Endothelial cell of umbilical vein (primary cell): ENCODE results near the gene HOXB6. TPM values are rescaled to one million over a fixed set of nuclear protein-coding genes. Genes with fewer than 3 reads are reported as not detected.

Experiments
- BruUV-seq: library from RNA; stranded (reverse); fragments of 400-500 nt; replicated peaks from 2 replicates; lab custom pipeline; 2021; lab: Mats Ljungman, UMichigan
- CTCF ChIA-PET: fragments of 300-600, 350-600 bp; sonication (Branson Sonifier 250); formaldehyde crosslinking; loops from one replicate; lab custom pipeline; 2021; ENCODE audit warnings: antibody characterized with exemption, inconsistent platforms; lab: Charles Lee
- POLR2A ChIA-PET: fragments of 300-600, 350-600 bp; sonication (Branson Sonifier 250); formaldehyde crosslinking; loops from one replicate; lab custom pipeline; 2021; ENCODE audit warnings: antibody characterized with exemption, inconsistent platforms; lab: Charles Lee
- DNase-seq: peaks from one replicate; pipeline ENCODE4 v3.0.0-alpha.2; 2011; ENCODE audit warnings: low read depth, low spot score
- FAIRE-seq: peaks from 2 replicates; lab custom pipeline; 2011; peaks lifted over from hg19 to GRCh38; lab: Jason Lieb, UNC
- H2AFZ ChIP-seq: 2 replicates; pipeline ENCODE4 v1.6.0; 2012; ENCODE audit warnings: low read depth, low read length, control low read depth, inconsistent platforms
- H3K27ac ChIP-seq: 2 replicates; pipeline ENCODE4 v1.5.1; 2011; ENCODE audit warnings: low read depth, mild to moderate bottlenecking, control low read depth, low read length, moderate library complexity; ENCODE audit not compliant: insufficient read depth
- H3K27me3 ChIP-seq, 2 experiments: 2 replicates each; pipeline versions ENCODE4 v1.6.0 to v1.6.1; 2011; ENCODE audit warnings: low read length in 2 of 2, mixed read lengths in 1 of 2; ENCODE audit not compliant: control insufficient read depth in 2 of 2, insufficient read depth in 2 of 2
- H3K36me3 ChIP-seq, 2 experiments: 2 replicates in 1 of 2; 3 replicates in 1 of 2; pipeline ENCODE4 v1.5.1; 2011; ENCODE audit warnings: low read length in 2 of 2, mild to moderate bottlenecking in 1 of 2, moderate library complexity in 1 of 2; ENCODE audit not compliant: control insufficient read depth in 2 of 2, insufficient read depth in 2 of 2; ENCODE audit errors: extremely low read depth in 1 of 2
- H3K4me1 ChIP-seq: 3 replicates; pipeline ENCODE4 v1.5.1; 2011; ENCODE audit warnings: mild to moderate bottlenecking, low read length; ENCODE audit not compliant: control insufficient read depth, insufficient read depth; ENCODE audit errors: extremely low read depth
- H3K4me2 ChIP-seq: 2 replicates; pipeline ENCODE4 v1.6.1; 2011; ENCODE audit warnings: low read length, control low read depth, mixed read lengths; ENCODE audit not compliant: insufficient read depth
- H3K4me3 ChIP-seq, 3 experiments: fragments of 200-600 bp in 1 of 3; sonication (generic), shearing (Covaris generic) in 1 of 3; replicated peaks in 1 of 3; 2 replicates each; pipeline ENCODE4 v1.5.1; 2011 to 2016; ENCODE audit warnings: control low read depth in 3 of 3, low read length in 3 of 3, mild to moderate bottlenecking in 2 of 3, inconsistent platforms in 1 of 3, low read depth in 1 of 3, moderate library complexity in 1 of 3; ENCODE audit not compliant: insufficient read depth in 1 of 3
- H3K79me2 ChIP-seq: 2 replicates; pipeline ENCODE4 v1.6.0; 2012; ENCODE audit warnings: low read length, inconsistent platforms; ENCODE audit not compliant: control insufficient read depth, insufficient read depth
- H3K9ac ChIP-seq: replicated peaks from 2 replicates; pipeline ENCODE3; 2011; ENCODE audit warnings: low read length, control low read depth; ENCODE audit not compliant: insufficient read depth; ENCODE audit errors: extremely low read depth
- H3K9me1 ChIP-seq: replicated peaks from 3 replicates; pipeline ENCODE4 v1.6.0; 2011; ENCODE audit warnings: mild to moderate bottlenecking, low read length; ENCODE audit not compliant: control insufficient read depth, insufficient read depth; ENCODE audit errors: extremely low read depth
- H3K9me3 ChIP-seq: replicated peaks from 2 replicates; pipeline ENCODE4 v1.5.1; 2012; ENCODE audit warnings: low read length, inconsistent platforms; ENCODE audit not compliant: control insufficient read depth, insufficient read depth
- H4K20me1 ChIP-seq: replicated peaks from 2 replicates; pipeline ENCODE3; 2011; ENCODE audit warnings: mild to moderate bottlenecking, low read length; ENCODE audit not compliant: control insufficient read depth, insufficient read depth; ENCODE audit errors: extremely low read depth
- EZH2 ChIP-seq: IDR thresholded peaks from 2 replicates; pipeline ENCODE4 v1.6.1; 2012; ENCODE audit warnings: borderline replicate concordance, low read depth, mild to moderate bottlenecking, moderate library complexity, low read length, inconsistent platforms; ENCODE audit not compliant: severe bottlenecking
- FOS ChIP-seq: IDR thresholded peaks from 2 replicates; pipeline ENCODE4 v1.6.1; 2011; ENCODE audit warnings: mild to moderate bottlenecking, low read length, moderate library complexity, borderline replicate concordance; ENCODE audit not compliant: insufficient read depth
- GATA2 ChIP-seq: IDR thresholded peaks from 2 replicates; pipeline ENCODE4 v1.7.0; 2011; ENCODE audit warnings: low read depth, mild to moderate bottlenecking, moderate library complexity, mixed read lengths, low read length; ENCODE audit not compliant: insufficient read length, insufficient read depth
- JUN ChIP-seq: IDR thresholded peaks from 2 replicates; pipeline ENCODE4 v1.6.1; 2011; ENCODE audit warnings: borderline replicate concordance, low read depth; ENCODE audit not compliant: insufficient read length, insufficient read depth
- MYC ChIP-seq: IDR thresholded peaks from one replicate; pipeline ENCODE4 v1.6.1; 2011; ENCODE audit warnings: mild to moderate bottlenecking, low read depth, low read length
- POLR2A ChIP-seq: IDR thresholded peaks from 2 replicates; pipeline ENCODE4 v1.6.1; 2012; ENCODE audit warnings: low read depth, mild to moderate bottlenecking, control low read depth, low read length
- POLR2AphosphoS5 ChIP-seq: IDR thresholded peaks from 2 replicates; pipeline ENCODE4 v1.6.1; 2012; ENCODE audit warnings: low read depth, mild to moderate bottlenecking, control low read depth, low read length, moderate library complexity; ENCODE audit not compliant: insufficient read depth
- dilution Hi-C: fragments of 300-500 bp; cut with MboI; formaldehyde crosslinking; loops from one replicate; pipeline ENCODE4 v1.15.0; 2019; ENCODE audit warnings: low sequenced_read_pairs; ENCODE audit not compliant: extremely low pct_ligation_motif_present
- intact Hi-C: fragments of 100-400 bp; cut with micrococcal nuclease; formaldehyde crosslinking; loops from one replicate; pipeline ENCODE4 v1.10.0; 2022
- polyA plus RNA-seq, 4 experiments: library from polyadenylated mRNA; depleted of rRNA in 3 of 4; stranded (reverse) in 3 of 4; unstranded in 1 of 4; fragments of >200 nt; gene quantifications; 2 replicates each; pipeline versions ENCODE4 v1.2.1 to v1.2.3, GENCODE V29; 2011 to 2012; ENCODE audit warnings: missing spikeins in 1 of 4
- total RNA-seq: library from RNA; stranded (reverse); gene quantifications from 2 replicates; pipeline ENCODE4 v1.2.3, GENCODE V29; 2021
- TF ChIP-seq, protein P1 (sequence below), 2 donors: IDR thresholded peaks; 1 replicate in 1 of 2; 2 replicates in 1 of 2; pipeline ENCODE4 v1.5.1; 2011; ENCODE audit warnings: low read length in 2 of 2, mild to moderate bottlenecking in 2 of 2, moderate library complexity in 2 of 2, control low read depth in 1 of 2, inconsistent platforms in 1 of 2, low read depth in 1 of 2; ENCODE audit not compliant: insufficient read depth in 1 of 2; ENCODE audit errors: extremely low read depth in 1 of 2
- TF ChIP-seq, protein P2 (sequence below): IDR thresholded peaks from 2 replicates; pipeline ENCODE4 v1.6.1; 2011; ENCODE audit not compliant: insufficient read depth, insufficient read length

HOXB6 gene
- total and polyA plus RNA-seq, 2 donors (not counting 3 experiments of a cell fraction or from before 2014, with no cell fraction given) = 8.8 to 24.0 TPM

DNA sequence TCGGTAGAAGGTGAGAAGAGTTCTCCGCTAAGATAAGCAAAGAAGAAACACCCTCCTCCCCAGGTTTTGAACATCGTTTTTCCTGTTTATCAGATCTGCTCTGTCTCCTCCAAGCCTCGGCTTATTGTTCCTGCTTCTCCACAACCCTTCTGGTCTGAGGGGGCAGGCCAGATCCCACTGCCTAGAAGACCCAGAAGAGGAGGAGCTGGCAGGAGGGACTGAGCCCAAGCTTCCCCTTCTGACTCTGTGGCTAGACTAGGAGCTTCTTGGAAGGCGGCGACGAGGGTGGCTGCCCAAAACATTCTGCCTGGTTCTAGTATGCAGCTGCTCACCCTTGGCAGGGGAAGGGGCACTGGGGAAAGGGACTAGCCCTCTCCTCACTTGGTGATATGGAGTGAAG is 6.0 kb downstream of the HOXB6 start:
- Histone ChIP-seq H3K4me3 (peak overlapping the region in 1 of 3 experiments; percentile 36), H3K27me3 (no peaks in the 10 kb centered on the region), H2AFZ (no peak overlapping the region), H3K4me1 (peaks cover 35% of the 10 kb centered on the region), H3K36me3 (peaks cover 3% of the 10 kb centered on the region in 2 experiments), H3K4me2 (peak overlapping the region; percentile 28), H3K79me2 (peaks cover 82% of the 10 kb centered on the region), H4K20me1 (no peaks in the 10 kb centered on the region), H3K9me3 (no peaks in the 10 kb centered on the region), H3K27ac (no peak overlapping the region), H3K9me1 (no peaks in the 10 kb centered on the region), H3K9ac (no peak overlapping the region)
- DNase-seq (no peak), FAIRE-seq (peak; percentile 28)
- TF ChIP-seq POLR2A (no peak), POLR2AphosphoS5 (no peak), JUN (no peak), FOS (no peak), EZH2 (no peak), MYC (no peak), GATA2 (no peak)
- TF ChIP-seq, protein P1, sequence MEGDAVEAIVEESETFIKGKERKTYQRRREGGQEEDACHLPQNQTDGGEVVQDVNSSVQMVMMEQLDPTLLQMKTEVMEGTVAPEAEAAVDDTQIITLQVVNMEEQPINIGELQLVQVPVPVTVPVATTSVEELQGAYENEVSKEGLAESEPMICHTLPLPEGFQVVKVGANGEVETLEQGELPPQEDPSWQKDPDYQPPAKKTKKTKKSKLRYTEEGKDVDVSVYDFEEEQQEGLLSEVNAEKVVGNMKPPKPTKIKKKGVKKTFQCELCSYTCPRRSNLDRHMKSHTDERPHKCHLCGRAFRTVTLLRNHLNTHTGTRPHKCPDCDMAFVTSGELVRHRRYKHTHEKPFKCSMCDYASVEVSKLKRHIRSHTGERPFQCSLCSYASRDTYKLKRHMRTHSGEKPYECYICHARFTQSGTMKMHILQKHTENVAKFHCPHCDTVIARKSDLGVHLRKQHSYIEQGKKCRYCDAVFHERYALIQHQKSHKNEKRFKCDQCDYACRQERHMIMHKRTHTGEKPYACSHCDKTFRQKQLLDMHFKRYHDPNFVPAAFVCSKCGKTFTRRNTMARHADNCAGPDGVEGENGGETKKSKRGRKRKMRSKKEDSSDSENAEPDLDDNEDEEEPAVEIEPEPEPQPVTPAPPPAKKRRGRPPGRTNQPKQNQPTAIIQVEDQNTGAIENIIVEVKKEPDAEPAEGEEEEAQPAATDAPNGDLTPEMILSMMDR (IDR thresholded peaks at IDR 0.05; ENCODE audit: extremely low read depth in 1 of 2, insufficient read depth in 1 of 2, low read depth in 1 of 2, low read length in 2 of 2) = no peak
- TF ChIP-seq, protein P2, sequence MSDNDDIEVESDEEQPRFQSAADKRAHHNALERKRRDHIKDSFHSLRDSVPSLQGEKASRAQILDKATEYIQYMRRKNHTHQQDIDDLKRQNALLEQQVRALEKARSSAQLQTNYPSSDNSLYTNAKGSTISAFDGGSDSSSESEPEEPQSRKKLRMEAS = no peak
- intact Hi-C loops (no loop called here), dilution Hi-C loops (no loop called here)
- ChIA-PET CTCF (interaction anchor here (0.8 to 1.8 kb wide), 4 partner anchors 11 to 383 kb away, joined by 3 to 5 read pairs (median 4); no protein-coding TSS in a partner anchor), POLR2A (interaction anchor here (1.0 kb wide), 1 partner anchor 14 kb away, joined by 4 read pairs; no protein-coding TSS in a partner anchor)
- BruUV-seq = no TSS peak
